Prostate gland (tissue), 2 donors: ENCODE measurements around the gene TM7SF2.

Experiments used
- CTCF ChIP-seq, 4 experiments: fragments of 200-600 bp in 2 of 4; fragments of 450-650 bp in 2 of 4; sonication (generic) in 2 of 4; IDR thresholded peaks; 1 replicate in 3 of 4; 2 replicates in 1 of 4; pipeline ENCODE4 v1.5.1; 2016 to 2019; ENCODE audit warnings: antibody characterized with exemption in 4 of 4, mild to moderate bottlenecking in 2 of 4, moderate library complexity in 2 of 4
- POLR2A ChIP-seq: fragments of 450-650 bp; IDR thresholded peaks from one replicate; pipeline ENCODE4 v1.6.1; 2016; ENCODE audit warnings: antibody characterized with exemption, mild to moderate bottlenecking

- TF ChIP-seq CTCF (IDR thresholded peaks at IDR 0.05), result no peak
- TF ChIP-seq POLR2A, result no peak
These were observed 19.2 kb downstream of the TM7SF2 start for GRCh38 chr11:65130631-65131416.
